AG04449 (cell line): ENCODE data around the gene CCL23.
"Not testable (repeated sequence)": the region's sequence is repeated elsewhere in the genome, so short reads cannot be mapped to it uniquely, and the experiment has no call there.

Experiments used
- CTCF ChIA-PET: fragments of 350-600 bp; formaldehyde crosslinking; extraction: SDS; loops from one replicate; lab custom pipeline; 2021; ENCODE audit warnings: antibody characterized with exemption; lab: Yijun Ruan, JAX
- POLR2A ChIA-PET: fragments of 400-600, 350-600 bp; formaldehyde crosslinking; extraction: SDS; loops from one replicate; lab custom pipeline; 2020; ENCODE audit warnings: antibody characterized with exemption, inconsistent platforms; lab: Yijun Ruan, JAX
- DNase-seq: peaks from one replicate; pipeline ENCODE4 v3.0.0-alpha.2; 2010; ENCODE audit warnings: low read depth, low spot score
- H3K4me3 ChIP-seq: 2 replicates; pipeline ENCODE4 v1.5.1; 2011; ENCODE audit warnings: low read depth, mild to moderate bottlenecking, control low read depth, low read length
- TF ChIP-seq, protein P1 (sequence below): IDR thresholded peaks from one replicate; pipeline ENCODE4 v1.5.1; 2011; ENCODE audit warnings: mild to moderate bottlenecking, moderate library complexity, low read length, control low read depth, inconsistent platforms; ENCODE audit not compliant: insufficient read depth; ENCODE audit errors: missing control alignments

CCL23 gene

DNA sequence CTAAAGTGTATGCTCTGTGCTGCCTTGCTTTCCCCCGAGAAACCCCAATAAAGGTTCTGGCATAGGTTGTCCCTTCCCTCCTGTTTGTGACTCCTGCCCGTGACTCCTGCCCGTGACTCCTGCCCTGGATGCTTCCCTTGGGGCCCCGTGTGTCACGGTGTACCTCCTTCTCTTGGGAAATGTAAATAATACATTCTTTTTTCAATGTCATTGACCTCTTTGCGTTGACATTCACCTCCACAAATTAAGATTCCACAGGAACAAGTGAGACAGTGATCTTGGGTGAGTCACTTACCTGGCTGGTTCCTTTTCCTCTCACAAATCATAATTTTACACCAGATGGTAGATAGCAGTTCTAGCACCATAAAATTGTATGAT lies 17.1 kb downstream of the CCL23 start:
- ChIA-PET POLR2A (no interaction called here), CTCF (no interaction called here)
- TF ChIP-seq, protein P1, sequence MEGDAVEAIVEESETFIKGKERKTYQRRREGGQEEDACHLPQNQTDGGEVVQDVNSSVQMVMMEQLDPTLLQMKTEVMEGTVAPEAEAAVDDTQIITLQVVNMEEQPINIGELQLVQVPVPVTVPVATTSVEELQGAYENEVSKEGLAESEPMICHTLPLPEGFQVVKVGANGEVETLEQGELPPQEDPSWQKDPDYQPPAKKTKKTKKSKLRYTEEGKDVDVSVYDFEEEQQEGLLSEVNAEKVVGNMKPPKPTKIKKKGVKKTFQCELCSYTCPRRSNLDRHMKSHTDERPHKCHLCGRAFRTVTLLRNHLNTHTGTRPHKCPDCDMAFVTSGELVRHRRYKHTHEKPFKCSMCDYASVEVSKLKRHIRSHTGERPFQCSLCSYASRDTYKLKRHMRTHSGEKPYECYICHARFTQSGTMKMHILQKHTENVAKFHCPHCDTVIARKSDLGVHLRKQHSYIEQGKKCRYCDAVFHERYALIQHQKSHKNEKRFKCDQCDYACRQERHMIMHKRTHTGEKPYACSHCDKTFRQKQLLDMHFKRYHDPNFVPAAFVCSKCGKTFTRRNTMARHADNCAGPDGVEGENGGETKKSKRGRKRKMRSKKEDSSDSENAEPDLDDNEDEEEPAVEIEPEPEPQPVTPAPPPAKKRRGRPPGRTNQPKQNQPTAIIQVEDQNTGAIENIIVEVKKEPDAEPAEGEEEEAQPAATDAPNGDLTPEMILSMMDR, result no peak
- H3K4me3 ChIP-seq, result no peak overlapping the region
- no peak for DNase-seq

DNA sequence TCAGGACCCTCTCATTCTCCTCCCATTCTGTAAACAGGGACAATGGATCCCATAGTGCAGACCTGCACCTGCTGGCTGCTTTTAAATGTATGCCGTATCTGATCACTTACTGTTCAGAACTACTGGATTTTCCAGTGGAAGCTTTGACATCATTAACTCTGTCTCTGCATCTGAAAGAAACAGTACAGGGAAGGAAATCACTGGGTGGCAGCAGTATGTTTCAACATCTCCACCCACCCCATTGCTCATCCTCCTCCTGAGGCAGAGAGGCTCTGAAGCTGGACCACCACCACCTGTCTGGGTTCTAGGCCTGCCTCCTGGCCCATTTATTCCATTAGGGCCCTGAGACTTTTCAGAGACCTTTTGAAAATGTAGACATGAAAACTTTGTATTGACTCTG lies 19.0 kb downstream of the CCL23 start:
- no peak overlapping the region for H3K4me3 ChIP-seq
- TF ChIP-seq, protein P1, result no peak
- ChIA-PET CTCF (no interaction called here), POLR2A (no interaction called here)
- no peak for DNase-seq

DNA sequence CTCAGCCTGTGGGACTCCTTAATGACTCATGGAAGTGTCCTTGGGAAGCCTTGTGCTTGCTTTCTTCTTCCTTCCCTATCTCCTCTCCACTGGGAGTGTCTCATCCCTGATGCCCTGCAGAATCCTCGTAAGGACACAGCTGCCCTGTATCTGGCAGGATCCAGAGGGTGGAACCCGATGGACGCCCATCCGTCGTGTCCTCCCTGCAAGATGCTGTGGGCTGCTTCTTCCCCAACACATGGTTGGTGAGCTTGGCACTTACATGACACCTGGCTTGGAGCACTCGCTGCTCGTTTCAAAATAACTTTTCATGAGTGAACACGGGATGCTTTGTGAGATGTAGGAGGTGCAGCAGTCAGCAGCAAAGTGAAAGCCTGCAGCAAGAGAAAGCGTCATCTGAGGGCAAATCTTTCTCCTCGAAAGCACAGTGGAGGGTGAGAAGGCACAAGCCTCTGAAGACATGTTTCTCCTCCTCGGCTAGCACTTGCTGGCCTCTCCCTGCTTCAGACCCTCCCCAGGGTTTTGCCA lies 19.7 kb downstream of the CCL23 start:
- ChIA-PET CTCF (interaction anchor here (1.2 to 1.3 kb wide), 2 partner anchors 22 to 152 kb away, joined by 3 read pairs; no protein-coding TSS in a partner anchor), POLR2A (no interaction called here)
- TF ChIP-seq, protein P1, result no peak
- DNase-seq, result no peak
- no peak overlapping the region for H3K4me3 ChIP-seq

DNA sequence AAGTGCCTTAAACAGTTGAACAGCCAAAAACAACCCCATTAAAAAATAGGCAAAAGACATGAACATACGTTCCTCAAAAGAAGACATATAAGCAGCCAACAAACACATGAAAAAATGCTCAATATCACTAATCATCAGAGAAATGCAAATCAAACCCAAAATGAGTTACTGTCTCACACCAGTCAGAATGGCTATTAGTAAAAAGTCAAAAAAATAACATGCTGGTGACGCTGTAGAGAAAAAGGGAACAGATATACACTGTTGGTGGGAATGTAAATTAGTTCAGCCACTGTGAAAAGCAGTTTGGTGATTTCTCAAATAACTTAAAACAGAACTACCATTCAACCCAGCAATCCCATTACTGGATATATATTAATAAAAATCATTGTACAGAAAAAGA lies 22.4 kb downstream of the CCL23 start:
- POLR2A ChIA-PET, CTCF ChIA-PET, DNase-seq, H3K4me3 ChIP-seq: not testable (repeated sequence)

DNA sequence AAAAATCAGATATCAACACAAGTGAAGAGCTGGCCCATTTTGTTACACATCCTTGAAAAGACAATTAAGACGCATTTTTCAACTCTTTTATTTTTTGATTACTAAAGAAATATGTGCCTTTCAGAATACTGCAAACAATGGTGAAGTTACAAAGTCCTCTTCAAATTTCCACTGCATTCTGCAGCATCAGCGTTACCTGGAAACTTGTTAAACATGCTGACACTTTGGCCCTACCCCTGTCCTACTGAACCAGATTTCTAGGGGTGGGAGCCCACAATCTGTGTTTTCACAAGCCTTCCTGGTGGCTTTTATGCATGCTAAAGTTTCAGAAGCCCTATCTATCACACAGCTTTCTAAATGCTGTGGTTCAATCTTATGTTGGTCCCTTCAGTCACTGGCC lies 26.7 kb downstream of the CCL23 start:
- DNase-seq, result no peak
- ChIA-PET CTCF (no interaction called here), POLR2A (no interaction called here)
- no peak overlapping the region for H3K4me3 ChIP-seq
- TF ChIP-seq, protein P1, result no peak

DNA sequence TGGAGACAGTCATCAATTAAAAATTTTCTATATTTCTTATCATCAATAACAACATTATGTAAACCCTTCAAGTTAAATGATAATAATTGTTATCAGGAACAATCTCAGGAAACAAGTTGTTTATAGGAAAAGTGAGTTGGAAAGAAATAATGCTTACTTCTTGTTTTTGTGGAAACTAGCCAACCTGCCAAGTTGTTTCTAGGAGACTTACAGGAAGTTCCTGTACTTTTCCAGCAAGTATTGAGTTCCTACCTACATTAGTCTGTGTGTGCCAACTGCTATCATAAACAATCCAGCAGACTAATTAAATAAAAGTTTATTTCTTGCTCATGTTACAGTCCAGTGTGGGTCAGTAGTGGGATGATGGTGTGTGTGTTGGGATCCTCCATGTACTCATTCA lies 29.6 kb downstream of the CCL23 start:
- TF ChIP-seq, protein P1, result no peak
- POLR2A ChIA-PET, result no interaction called here
- CTCF ChIA-PET, result interaction anchor here (1.4 kb wide), 1 partner anchor 18 kb away, joined by 4 read pairs; no protein-coding TSS in a partner anchor

DNA sequence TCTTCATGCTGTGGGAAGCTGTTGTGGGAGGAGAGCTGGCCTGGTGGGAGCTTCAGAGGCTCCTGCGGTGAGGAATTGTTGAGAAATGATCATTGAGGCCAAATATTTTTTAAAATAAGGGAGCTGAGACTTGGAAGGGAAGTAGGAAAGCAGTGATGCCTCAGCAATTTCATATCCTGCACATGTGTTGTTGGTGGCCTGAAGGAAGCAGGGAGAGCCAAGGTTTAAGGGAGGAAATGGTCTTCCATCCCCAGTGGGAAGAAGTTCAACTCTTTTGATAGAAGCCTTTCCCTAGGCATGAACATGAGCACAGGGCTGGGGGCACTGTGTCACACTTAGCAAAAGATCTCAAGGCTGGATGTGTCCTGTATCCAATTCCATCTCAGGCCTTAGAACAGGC lies 31.1 kb downstream of the CCL23 start, which contains the start of gene CCL14:
CCL14 (minus strand) TSS at position 87 of the 400 bp plus-strand sequence; CDS start at position 7, 80 bp downstream.
- CTCF ChIA-PET, result interaction anchor here (1.4 kb wide), 1 partner anchor 17 kb away, joined by 4 read pairs; no protein-coding TSS in a partner anchor
- TF ChIP-seq, protein P1, result no peak
- POLR2A ChIA-PET, result no interaction called here
- H3K4me3 ChIP-seq, result no peak within 1 kb of the TSS
- no peak for DNase-seq

More for the DNA sequence above, 29.6 kb downstream of the CCL23 start:
- no peak overlapping the region for H3K4me3 ChIP-seq
- DNase-seq, result no peak
